GM23338 (cell line): ENCODE measurements around the gene HHAT. TPM values are rescaled to one million over a fixed set of nuclear protein-coding genes. Genes with fewer than 3 reads are reported as not detected.

Experiments used
- ATAC-seq: fragments of 200-7000 bp; cut with Tn5 transposase; 3 replicates; pipeline ENCODE4 v1.9.1; 2020
- DNase-seq: peaks from one replicate; pipeline ENCODE4 v3.0.0-alpha.2; 2015; ENCODE audit warnings: low spot score
- H2AFZ ChIP-seq: fragments of 200-600 bp; sonication (generic); 2 replicates; pipeline ENCODE4 v1.8.0; 2016; ENCODE audit warnings: antibody characterized with exemption, mild to moderate bottlenecking, moderate library complexity
- H3F3A ChIP-seq: fragments of 200-600 bp; sonication (generic); replicated peaks from 2 replicates; pipeline ENCODE4 v1.8.0; 2017; ENCODE audit warnings: antibody characterized with exemption, mixed run types, low read depth
- H3K27ac ChIP-seq: fragments of 200-600 bp; sonication (generic); 2 replicates; pipeline ENCODE4 v1.6.1; 2016; ENCODE audit warnings: low read depth
- H3K27me3 ChIP-seq: fragments of 200-600 bp; sonication (generic); 2 replicates; pipeline ENCODE4 v1.8.0; 2016; ENCODE audit warnings: mild to moderate bottlenecking, mixed run types, moderate library complexity; ENCODE audit not compliant: insufficient read depth
- H3K36me3 ChIP-seq: fragments of 200-600 bp; sonication (generic); 2 replicates; pipeline ENCODE4 v1.8.0; 2016; ENCODE audit warnings: mild to moderate bottlenecking; ENCODE audit not compliant: insufficient read depth
- H3K4me1 ChIP-seq: fragments of 200-600 bp; sonication (generic); 2 replicates; pipeline ENCODE4 v1.8.0; 2016; ENCODE audit warnings: mild to moderate bottlenecking, moderate library complexity; ENCODE audit not compliant: insufficient read depth
- H3K4me2 ChIP-seq: fragments of 200-600 bp; sonication (generic); 2 replicates; pipeline ENCODE4 v1.7.1; 2017; ENCODE audit warnings: mixed run types
- H3K4me3 ChIP-seq: fragments of 200-600 bp; sonication (generic); 2 replicates; pipeline ENCODE4 v1.6.1; 2016; ENCODE audit warnings: mixed run types
- H3K79me2 ChIP-seq: fragments of 200-600 bp; sonication (generic); replicated peaks from 2 replicates; pipeline ENCODE4 v1.8.0; 2017; ENCODE audit warnings: mild to moderate bottlenecking; ENCODE audit not compliant: insufficient read depth
- H3K9me2 ChIP-seq: fragments of 200-600 bp; sonication (generic); 2 replicates; pipeline ENCODE4 v1.8.0; 2017; ENCODE audit not compliant: insufficient read depth
- H4K20me1 ChIP-seq: fragments of 200-600 bp; sonication (generic); replicated peaks from 2 replicates; pipeline ENCODE4 v1.8.0; 2017; ENCODE audit warnings: mild to moderate bottlenecking; ENCODE audit not compliant: insufficient read depth
- H3K27ac Mint-ChIP-seq: 2 replicates; pipeline ENCODE4 v1.8.0; 2020; ENCODE audit warnings: inconsistent platforms, mild to moderate bottlenecking, moderate library complexity, mixed read lengths
- H3K27me3 Mint-ChIP-seq: 3 replicates; pipeline ENCODE4 v1.8.0; 2022; ENCODE audit warnings: low read depth, mild to moderate bottlenecking, moderate library complexity, mixed read lengths, inconsistent platforms; ENCODE audit not compliant: insufficient read depth, poor library complexity
- H3K36me3 Mint-ChIP-seq: 3 replicates; pipeline ENCODE4 v1.8.0; 2021; ENCODE audit warnings: low read depth, mild to moderate bottlenecking, inconsistent platforms, moderate library complexity, mixed read lengths
- H3K4me1 Mint-ChIP-seq: 3 replicates; pipeline ENCODE4 v1.8.0; 2020; ENCODE audit warnings: mild to moderate bottlenecking, inconsistent platforms, mixed read lengths
- H3K4me3 Mint-ChIP-seq: 3 replicates; pipeline ENCODE4 v1.8.0; 2021; ENCODE audit warnings: moderate library complexity, mild to moderate bottlenecking, inconsistent platforms, mixed read lengths
- H3K9me3 Mint-ChIP-seq: 3 replicates; pipeline ENCODE4 v1.8.0; 2020; ENCODE audit warnings: moderate library complexity, mild to moderate bottlenecking, inconsistent platforms, mixed read lengths
- CREB1 ChIP-seq: fragments of 250-450 bp; sonication (Bioruptor Pico); IDR thresholded peaks from 2 replicates; pipeline ENCODE4 v1.5.0; 2020; ENCODE audit warnings: low read depth, mild to moderate bottlenecking, moderate library complexity
- EZH2 ChIP-seq: fragments of 200-600 bp; sonication (generic); IDR thresholded peaks from one replicate; pipeline ENCODE4 v1.8.0; 2017; ENCODE audit warnings: antibody characterized with exemption, mild to moderate bottlenecking, low read depth; ENCODE audit not compliant: unreplicated experiment
- EZH2phosphoT487 ChIP-seq: fragments of 200-600 bp; sonication (generic); IDR thresholded peaks from one replicate; pipeline ENCODE4 v1.8.1; 2018; ENCODE audit warnings: antibody characterized with exemption; ENCODE audit not compliant: unreplicated experiment
- JUNB ChIP-seq: IDR thresholded peaks from one replicate; pipeline ENCODE4 v1.6.1; 2016; ENCODE audit warnings: antibody characterized with exemption; ENCODE audit not compliant: unreplicated experiment
- NANOG ChIP-seq: IDR thresholded peaks from 2 replicates; pipeline ENCODE4 v1.6.1; 2016; ENCODE audit warnings: antibody characterized with exemption, borderline replicate concordance
- POLR2AphosphoS5 ChIP-seq: IDR thresholded peaks from 2 replicates; pipeline ENCODE4 v1.6.1; 2016; ENCODE audit warnings: antibody characterized with exemption, low read depth
- STAT1 ChIP-seq: IDR thresholded peaks from one replicate; pipeline ENCODE4 v1.6.1; 2016; ENCODE audit warnings: antibody characterized with exemption; ENCODE audit not compliant: unreplicated experiment
- ZNF114 ChIP-seq: fragments of 250-450 bp; sonication (Bioruptor Pico); IDR thresholded peaks from 2 replicates; pipeline ENCODE4 v1.5.0; 2020; ENCODE audit warnings: mild to moderate bottlenecking, moderate library complexity
- ZNF331 ChIP-seq: fragments of 250-450 bp; sonication (Bioruptor Pico); IDR thresholded peaks from 2 replicates; pipeline ENCODE4 v1.5.0; 2020; ENCODE audit warnings: low read depth, mild to moderate bottlenecking, moderate library complexity
- polyA plus RNA-seq: library from polyadenylated mRNA; unstranded; fragments of >200 nt; fragmentation: Nextera tagmentation; extraction: Ambion mirVana; gene quantifications from 2 replicates; pipeline ENCODE4 v1.2.1, GENCODE V29; 2016
- total RNA-seq: library from RNA; depleted of rRNA; stranded (reverse); fragments of >200 nt; shearing (Covaris generic); gene quantifications from 2 replicates; pipeline ENCODE4 v1.2.3, GENCODE V29; 2014
- TF ChIP-seq, protein P1 (sequence below): IDR thresholded peaks from 2 replicates; pipeline ENCODE4 v1.6.1; 2016; ENCODE audit warnings: antibody characterized with exemption
- TF ChIP-seq, protein P2 (sequence below): fragments of 250-450 bp; sonication (Bioruptor Pico); IDR thresholded peaks from 2 replicates; pipeline ENCODE4 v1.5.0; 2020; ENCODE audit warnings: mild to moderate bottlenecking, moderate library complexity
- TF ChIP-seq, protein P3 (sequence below): IDR thresholded peaks from one replicate; pipeline ENCODE4 v1.6.1; 2018; ENCODE audit warnings: antibody characterized with exemption; ENCODE audit not compliant: unreplicated experiment
- TF ChIP-seq, protein P4 (sequence below), 2 experiments: fragments of 200-600 bp in 1 of 2; sonication (generic) in 1 of 2; conservative IDR thresholded peaks; 2 replicates each; pipeline versions ENCODE4 v1.5.1 to v1.6.1; 2016 to 2017; ENCODE audit warnings: antibody characterized with exemption in 2 of 2, low read depth in 2 of 2, mild to moderate bottlenecking in 2 of 2, moderate library complexity in 1 of 2

Gene HHAT
- total and polyA plus RNA-seq, 2 experiments from 2014 or later = 0.11 to 0.66 TPM

DNA sequence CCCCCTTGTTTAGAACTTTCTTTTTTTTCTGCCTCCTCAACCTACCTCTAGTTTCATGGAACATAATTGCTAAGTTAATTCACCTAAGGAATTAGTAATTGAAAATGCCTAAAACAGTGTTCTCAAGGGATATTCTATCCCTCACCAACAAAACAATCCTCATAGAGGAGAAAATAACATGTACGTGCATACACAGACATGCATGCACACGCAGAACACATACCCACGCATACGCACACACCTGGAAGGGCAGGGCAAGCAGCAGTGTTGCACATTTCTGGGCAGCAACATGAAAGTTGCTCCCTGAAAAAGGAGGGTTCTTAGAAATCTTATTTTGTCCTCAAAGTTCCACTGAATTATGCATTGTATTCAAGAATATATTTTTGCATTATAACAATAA lies 76.6 kb downstream of the HHAT start:
- Histone ChIP-seq H3K4me1 (peaks cover 19% of the 10 kb centered on the region), H2AFZ (no peak overlapping the region), H3K36me3 (no peaks in the 10 kb centered on the region), H3K27me3 (no peaks in the 10 kb centered on the region), H3K4me3 (no peak overlapping the region), H4K20me1 (no peaks in the 10 kb centered on the region), H3K79me2 (no peaks in the 10 kb centered on the region), H3K4me2 (no peak overlapping the region), H3K9me2 (no peaks in the 10 kb centered on the region), H3F3A (no peaks in the 10 kb centered on the region), H3K27ac (no peak overlapping the region)
- Mint-ChIP-seq H3K4me3 (no peak overlapping the region), H3K27ac (no peak overlapping the region), H3K4me1 (peaks cover 37% of the 10 kb centered on the region), H3K9me3 (no peaks in the 10 kb centered on the region; the same call in 2 of the 3 replicates), H3K27me3 (no peaks in the 10 kb centered on the region), H3K36me3 (no peaks in the 10 kb centered on the region)
- TF ChIP-seq ZNF114 (CRISPR knock-in tag) = no peak
- no peak for TF ChIP-seq ZNF331 (CRISPR knock-in tag)
- TF ChIP-seq NANOG = no peak
- TF ChIP-seq EZH2 = no peak
- TF ChIP-seq, protein P1, sequence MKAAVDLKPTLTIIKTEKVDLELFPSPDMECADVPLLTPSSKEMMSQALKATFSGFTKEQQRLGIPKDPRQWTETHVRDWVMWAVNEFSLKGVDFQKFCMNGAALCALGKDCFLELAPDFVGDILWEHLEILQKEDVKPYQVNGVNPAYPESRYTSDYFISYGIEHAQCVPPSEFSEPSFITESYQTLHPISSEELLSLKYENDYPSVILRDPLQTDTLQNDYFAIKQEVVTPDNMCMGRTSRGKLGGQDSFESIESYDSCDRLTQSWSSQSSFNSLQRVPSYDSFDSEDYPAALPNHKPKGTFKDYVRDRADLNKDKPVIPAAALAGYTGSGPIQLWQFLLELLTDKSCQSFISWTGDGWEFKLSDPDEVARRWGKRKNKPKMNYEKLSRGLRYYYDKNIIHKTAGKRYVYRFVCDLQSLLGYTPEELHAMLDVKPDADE = no peak
- no peak for TF ChIP-seq POLR2AphosphoS5
- TF ChIP-seq, protein P2, sequence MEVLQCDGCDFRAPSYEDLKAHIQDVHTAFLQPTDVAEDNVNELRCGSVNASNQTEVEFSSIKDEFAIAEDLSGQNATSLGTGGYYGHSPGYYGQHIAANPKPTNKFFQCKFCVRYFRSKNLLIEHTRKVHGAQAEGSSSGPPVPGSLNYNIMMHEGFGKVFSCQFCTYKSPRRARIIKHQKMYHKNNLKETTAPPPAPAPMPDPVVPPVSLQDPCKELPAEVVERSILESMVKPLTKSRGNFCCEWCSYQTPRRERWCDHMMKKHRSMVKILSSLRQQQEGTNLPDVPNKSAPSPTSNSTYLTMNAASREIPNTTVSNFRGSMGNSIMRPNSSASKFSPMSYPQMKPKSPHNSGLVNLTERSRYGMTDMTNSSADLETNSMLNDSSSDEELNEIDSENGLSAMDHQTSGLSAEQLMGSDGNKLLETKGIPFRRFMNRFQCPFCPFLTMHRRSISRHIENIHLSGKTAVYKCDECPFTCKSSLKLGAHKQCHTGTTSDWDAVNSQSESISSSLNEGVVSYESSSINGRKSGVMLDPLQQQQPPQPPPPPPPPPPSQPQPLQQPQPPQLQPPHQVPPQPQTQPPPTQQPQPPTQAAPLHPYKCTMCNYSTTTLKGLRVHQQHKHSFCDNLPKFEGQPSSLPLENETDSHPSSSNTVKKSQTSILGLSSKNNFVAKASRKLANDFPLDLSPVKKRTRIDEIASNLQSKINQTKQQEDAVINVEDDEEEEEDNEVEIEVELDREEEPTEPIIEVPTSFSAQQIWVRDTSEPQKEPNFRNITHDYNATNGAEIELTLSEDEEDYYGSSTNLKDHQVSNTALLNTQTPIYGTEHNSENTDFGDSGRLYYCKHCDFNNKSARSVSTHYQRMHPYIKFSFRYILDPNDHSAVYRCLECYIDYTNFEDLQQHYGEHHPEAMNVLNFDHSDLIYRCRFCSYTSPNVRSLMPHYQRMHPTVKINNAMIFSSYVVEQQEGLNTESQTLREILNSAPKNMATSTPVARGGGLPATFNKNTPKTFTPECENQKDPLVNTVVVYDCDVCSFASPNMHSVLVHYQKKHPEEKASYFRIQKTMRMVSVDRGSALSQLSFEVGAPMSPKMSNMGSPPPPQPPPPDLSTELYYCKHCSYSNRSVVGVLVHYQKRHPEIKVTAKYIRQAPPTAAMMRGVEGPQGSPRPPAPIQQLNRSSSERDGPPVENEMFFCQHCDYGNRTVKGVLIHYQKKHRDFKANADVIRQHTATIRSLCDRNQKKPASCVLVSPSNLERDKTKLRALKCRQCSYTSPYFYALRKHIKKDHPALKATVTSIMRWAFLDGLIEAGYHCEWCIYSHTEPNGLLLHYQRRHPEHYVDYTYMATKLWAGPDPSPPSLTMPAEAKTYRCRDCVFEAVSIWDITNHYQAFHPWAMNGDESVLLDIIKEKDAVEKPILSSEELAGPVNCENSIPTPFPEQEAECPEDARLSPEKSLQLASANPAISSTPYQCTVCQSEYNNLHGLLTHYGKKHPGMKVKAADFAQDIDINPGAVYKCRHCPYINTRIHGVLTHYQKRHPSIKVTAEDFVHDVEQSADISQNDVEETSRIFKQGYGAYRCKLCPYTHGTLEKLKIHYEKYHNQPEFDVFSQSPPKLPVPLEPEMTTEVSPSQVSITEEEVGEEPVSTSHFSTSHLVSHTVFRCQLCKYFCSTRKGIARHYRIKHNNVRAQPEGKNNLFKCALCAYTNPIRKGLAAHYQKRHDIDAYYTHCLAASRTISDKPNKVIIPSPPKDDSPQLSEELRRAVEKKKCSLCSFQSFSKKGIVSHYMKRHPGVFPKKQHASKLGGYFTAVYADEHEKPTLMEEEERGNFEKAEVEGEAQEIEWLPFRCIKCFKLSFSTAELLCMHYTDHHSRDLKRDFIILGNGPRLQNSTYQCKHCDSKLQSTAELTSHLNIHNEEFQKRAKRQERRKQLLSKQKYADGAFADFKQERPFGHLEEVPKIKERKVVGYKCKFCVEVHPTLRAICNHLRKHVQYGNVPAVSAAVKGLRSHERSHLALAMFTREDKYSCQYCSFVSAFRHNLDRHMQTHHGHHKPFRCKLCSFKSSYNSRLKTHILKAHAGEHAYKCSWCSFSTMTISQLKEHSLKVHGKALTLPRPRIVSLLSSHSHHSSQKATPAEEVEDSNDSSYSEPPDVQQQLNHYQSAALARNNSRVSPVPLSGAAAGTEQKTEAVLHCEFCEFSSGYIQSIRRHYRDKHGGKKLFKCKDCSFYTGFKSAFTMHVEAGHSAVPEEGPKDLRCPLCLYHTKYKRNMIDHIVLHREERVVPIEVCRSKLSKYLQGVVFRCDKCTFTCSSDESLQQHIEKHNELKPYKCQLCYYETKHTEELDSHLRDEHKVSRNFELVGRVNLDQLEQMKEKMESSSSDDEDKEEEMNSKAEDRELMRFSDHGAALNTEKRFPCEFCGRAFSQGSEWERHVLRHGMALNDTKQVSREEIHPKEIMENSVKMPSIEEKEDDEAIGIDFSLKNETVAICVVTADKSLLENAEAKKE (CRISPR knock-in tag) = no peak
- TF ChIP-seq CREB1 (CRISPR knock-in tag) = no peak
- TF ChIP-seq EZH2phosphoT487 = no peak
- TF ChIP-seq, protein P3, sequence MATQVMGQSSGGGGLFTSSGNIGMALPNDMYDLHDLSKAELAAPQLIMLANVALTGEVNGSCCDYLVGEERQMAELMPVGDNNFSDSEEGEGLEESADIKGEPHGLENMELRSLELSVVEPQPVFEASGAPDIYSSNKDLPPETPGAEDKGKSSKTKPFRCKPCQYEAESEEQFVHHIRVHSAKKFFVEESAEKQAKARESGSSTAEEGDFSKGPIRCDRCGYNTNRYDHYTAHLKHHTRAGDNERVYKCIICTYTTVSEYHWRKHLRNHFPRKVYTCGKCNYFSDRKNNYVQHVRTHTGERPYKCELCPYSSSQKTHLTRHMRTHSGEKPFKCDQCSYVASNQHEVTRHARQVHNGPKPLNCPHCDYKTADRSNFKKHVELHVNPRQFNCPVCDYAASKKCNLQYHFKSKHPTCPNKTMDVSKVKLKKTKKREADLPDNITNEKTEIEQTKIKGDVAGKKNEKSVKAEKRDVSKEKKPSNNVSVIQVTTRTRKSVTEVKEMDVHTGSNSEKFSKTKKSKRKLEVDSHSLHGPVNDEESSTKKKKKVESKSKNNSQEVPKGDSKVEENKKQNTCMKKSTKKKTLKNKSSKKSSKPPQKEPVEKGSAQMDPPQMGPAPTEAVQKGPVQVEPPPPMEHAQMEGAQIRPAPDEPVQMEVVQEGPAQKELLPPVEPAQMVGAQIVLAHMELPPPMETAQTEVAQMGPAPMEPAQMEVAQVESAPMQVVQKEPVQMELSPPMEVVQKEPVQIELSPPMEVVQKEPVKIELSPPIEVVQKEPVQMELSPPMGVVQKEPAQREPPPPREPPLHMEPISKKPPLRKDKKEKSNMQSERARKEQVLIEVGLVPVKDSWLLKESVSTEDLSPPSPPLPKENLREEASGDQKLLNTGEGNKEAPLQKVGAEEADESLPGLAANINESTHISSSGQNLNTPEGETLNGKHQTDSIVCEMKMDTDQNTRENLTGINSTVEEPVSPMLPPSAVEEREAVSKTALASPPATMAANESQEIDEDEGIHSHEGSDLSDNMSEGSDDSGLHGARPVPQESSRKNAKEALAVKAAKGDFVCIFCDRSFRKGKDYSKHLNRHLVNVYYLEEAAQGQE = no peak
- TF ChIP-seq, protein P4, sequence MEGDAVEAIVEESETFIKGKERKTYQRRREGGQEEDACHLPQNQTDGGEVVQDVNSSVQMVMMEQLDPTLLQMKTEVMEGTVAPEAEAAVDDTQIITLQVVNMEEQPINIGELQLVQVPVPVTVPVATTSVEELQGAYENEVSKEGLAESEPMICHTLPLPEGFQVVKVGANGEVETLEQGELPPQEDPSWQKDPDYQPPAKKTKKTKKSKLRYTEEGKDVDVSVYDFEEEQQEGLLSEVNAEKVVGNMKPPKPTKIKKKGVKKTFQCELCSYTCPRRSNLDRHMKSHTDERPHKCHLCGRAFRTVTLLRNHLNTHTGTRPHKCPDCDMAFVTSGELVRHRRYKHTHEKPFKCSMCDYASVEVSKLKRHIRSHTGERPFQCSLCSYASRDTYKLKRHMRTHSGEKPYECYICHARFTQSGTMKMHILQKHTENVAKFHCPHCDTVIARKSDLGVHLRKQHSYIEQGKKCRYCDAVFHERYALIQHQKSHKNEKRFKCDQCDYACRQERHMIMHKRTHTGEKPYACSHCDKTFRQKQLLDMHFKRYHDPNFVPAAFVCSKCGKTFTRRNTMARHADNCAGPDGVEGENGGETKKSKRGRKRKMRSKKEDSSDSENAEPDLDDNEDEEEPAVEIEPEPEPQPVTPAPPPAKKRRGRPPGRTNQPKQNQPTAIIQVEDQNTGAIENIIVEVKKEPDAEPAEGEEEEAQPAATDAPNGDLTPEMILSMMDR (conservative IDR thresholded peaks at IDR 0.05; ENCODE audit: low read depth in 2 of 2) = no peak
- TF ChIP-seq JUNB = no peak
- no peak for TF ChIP-seq STAT1
- no peak for DNase-seq
- no peak for ATAC-seq
